Measurements from ENCODE around the gene PEX13.
A peak's percentile ranks its signal among the peaks of the same experiment; 100 is the strongest.
"Not testable (repeated sequence)": the region's sequence is repeated elsewhere in the genome, so short reads cannot be mapped to it uniquely, and the experiment has no call there.

Gene PEX13

DNA sequence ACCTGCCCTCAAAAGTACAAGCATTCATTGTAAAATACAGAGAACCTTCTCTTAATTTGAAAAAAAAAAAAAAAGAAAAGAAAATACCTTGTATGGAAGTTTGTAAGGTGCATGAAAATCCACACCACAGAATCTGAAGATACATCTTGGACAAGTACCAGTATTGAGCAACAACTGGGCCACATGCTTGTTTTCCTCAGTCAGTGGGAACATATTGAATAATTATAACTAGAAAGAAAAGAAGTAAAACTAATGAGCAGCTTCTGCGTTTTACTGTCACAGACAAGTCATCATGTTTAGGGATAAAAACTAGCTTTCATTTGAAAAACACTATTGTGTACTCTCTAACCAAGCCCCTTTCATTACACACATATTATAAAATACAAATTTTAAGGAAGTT is 5.8 kb upstream of the PEX13 start:
- DNase-seq, result no peak

DNA sequence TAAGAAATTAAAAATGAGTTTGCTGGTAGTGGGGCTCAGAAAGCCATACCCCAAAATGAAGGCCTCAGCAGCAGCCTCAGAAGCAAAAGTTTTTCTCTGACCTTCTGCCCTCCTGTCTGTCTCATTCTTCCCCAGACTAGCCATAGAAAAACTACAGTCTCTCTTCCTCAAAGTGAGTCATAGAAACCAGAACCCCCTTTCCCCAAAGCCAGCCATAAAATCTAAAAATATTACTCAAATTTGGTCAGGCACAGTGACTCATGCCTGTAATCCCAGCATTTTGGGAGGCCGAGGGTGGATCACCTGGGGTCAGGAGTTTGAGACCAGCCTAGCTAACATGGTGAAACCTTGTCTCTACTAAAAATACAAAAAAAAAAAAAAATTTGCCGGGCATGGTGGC is 5.2 kb upstream of the PEX13 start:
- peak; percentile 31 for DNase-seq

DNA sequence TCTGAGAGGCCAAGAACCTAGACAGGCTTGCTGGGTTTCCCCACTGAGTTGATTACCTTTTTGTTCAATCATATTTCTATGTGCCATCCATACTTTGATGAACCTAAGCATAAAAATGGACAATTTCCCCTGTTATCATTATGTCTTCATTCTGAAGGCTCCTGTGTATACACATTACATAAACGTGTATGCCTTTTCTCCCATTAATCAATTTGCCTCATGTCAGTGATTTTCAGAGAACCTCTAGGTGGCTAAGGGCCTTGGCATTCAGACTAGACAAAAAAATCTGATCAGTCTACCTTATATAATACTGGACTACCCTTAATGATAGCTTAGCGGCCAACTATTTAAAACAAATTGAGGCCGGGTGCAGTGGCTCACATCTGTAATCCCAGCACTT is 4.1 kb upstream of the PEX13 start:
- DNase-seq, result no peak

DNA sequence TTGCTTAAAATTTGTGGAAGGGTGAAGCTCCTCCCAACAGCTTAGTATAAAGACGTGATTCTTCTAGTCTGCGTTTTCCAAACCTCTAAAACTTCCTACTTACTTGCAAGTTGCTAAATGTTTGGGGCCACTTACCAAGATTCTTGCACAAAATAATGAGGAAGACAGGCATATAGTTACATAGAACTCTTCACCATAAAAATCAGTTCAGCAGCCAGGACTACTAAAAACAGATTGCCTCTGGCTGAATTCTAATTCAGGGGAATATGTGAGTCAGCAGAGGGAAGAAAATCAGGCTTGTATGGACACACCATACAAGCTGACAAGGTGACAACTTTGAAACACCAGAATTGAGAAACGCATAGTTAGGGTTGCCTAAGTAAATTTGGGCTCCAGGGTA is 2.8 kb upstream of the PEX13 start:
- no peak for DNase-seq

DNA sequence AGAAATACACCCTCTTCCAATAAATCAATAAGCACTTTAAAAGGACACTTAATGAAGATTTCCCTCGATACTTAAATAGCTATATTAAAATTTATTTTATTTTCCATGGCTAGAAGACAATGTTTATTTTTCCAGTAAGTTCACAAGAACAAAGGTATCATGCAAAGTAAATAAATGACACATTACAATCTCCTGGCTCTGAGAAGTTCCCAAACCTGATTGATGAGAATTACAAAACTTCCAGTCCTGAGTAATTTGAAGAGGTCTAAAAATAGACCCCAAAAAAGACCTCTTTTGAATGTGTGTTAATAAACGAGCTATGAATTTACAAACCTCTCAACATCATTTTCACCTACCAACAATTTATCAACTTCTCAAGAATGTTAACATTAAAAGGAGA is 1.5 kb upstream of the PEX13 start:
- no peak for DNase-seq

DNA sequence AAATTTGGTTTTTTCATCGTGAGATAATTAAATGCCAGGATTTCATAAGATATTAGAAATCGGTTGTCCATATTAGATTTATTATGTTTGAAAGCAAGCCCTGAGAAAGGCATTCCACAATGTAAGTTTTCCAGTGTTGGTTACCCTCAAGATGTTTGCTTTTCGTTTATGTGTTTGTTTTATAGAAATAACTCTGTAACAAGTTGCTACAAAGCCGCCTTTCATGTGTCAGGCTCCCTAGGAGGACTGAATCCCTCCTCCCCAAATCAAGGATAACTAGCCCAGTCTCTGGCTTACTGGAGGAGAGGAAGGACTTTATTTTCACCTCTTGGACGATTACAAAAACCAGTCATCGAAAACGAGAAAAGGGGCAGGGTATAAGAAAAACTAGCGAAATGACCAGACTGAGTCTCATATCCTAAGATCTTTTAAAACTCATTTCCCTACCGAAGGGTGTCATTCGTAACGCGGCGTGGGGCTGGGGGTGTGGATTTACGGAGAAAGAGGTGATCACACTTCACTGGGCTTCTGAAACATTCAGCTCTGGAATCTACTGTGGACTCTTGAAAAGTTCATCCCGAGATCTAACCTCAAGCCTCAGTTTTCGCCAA is 1.0 kb upstream of the PEX13 start:
- peak; percentile 73 for DNase-seq

DNA sequence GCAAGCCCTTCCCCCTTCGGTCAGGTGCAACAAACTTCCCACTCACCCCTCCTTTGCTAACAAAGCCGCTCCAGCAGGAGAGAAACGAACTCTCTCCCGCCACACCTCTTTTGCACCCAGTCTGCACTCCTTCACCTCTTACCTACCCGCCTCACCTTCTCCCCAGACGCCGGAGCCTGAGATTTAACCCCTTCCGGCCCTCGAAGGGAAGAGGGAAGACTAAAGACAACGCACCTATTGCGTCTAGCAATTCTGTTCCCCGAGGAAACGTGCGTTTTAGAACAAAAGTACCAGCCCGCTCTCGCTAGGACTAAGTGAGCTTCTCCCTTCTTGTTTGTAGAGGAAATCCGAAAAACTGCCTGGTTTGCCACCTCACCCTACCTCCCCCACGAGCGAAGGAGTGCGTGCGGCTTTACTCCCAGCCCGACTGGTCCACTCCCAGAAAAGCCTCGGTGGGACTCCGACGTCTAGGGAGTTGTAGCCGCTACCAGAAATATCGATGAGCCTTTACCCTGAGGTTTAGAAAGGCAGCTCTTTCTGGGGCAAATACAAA is 441 bp upstream of the PEX13 start:
- peak; percentile 80 for DNase-seq

DNA sequence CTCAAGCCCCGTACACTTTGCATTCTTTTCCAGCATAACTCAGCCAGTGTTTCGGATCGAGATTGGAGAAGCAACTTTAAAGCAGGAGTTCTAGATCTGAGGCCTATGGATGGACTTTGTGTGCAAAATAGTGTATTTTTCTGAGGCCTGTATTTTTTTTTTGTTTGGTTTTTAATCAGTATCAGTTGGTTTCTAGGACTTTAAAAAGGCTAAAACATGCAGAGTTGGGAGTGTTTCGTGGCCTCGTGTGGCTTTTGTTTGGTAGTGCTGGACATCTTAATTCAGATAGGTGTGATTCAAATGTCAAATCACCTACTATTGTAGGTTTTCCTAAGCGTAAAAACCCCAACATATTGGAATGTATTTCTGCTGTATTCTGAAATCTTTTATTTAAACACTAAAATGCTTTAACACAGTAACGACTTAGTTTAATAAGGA is 817 bp downstream of the PEX13 start:
- no peak for DNase-seq

DNA sequence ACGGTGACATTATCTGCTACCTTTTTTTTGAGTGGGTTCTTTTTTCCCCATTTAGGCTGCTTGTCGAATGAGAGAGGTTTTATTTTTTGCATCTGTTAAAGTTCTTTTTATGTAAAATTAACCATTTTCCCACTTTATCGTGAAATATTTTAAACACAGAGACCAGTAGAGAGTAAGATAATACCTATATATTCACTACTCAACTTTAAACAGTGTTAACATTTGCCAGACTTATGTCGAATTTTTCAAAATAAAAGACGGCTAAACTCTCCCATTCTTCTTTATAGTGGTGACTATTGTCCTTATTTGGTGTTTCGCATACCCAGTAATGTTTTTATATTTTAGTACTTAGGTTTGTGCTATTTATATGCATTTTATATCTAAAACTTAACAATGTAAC is 1.3 kb downstream of the PEX13 start:
- no peak for DNase-seq

DNA sequence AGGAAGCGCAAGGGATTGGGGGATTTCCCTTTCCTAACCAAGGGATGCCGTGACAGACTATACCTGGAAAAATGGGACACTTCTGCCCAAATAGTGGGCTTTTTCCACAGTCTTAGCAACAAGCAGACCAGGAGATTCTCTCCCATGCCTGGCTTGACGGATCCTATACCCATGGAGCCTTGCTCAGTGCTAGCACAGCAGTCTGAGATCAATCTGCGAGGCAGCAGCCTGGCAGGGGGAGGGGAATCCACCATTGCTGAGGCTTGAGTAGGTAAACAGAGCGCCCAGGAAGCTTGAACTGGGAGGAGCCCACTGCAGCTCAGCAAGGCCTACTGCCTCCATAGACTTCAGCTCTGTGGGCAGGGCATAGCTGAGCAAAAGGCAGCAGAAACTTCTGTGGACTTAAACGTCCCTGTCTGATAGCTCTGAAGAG is 3.7 kb downstream of the PEX13 start:
- DNase-seq, result no peak

DNA sequence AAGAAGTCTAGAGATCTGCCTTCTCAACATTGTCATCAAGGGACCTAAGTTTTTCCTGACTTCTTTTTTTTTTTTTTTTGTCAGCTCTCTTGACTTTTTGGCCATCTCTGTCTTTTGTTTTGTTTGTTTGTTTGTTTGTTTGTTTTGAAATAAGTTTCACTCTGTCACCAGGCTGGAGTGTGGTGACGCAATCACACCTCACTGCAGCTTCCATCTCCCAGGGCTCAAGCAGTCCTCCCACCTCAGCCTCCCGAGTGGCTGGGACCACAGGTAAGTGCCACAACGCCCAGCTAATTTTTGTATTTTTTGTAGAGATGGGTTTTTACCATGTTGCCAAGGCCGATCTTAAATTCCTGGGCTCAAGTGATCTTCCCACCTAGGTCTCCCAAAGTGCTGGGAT is 6.2 kb downstream of the PEX13 start:
- no peak for DNase-seq

DNA sequence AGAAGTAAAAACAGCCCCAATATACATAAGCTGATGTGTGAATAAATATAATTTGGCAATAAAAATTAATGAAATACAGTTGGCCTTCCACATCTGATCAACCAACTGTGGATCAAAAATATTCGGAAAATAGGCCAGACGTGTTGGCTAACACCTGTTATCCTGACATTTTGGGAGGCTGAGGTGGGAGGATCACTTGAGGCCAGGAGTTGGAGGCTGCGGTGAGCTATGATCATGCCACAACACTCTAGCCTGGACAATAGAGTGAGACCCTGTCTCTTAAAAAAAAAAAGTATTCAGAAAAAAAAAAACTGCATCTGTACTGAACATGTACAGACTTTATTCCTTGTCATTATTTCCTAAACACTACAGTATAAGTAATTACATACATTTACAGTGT is 12.0 kb downstream of the PEX13 start:
- DNase-seq, result no peak

DNA sequence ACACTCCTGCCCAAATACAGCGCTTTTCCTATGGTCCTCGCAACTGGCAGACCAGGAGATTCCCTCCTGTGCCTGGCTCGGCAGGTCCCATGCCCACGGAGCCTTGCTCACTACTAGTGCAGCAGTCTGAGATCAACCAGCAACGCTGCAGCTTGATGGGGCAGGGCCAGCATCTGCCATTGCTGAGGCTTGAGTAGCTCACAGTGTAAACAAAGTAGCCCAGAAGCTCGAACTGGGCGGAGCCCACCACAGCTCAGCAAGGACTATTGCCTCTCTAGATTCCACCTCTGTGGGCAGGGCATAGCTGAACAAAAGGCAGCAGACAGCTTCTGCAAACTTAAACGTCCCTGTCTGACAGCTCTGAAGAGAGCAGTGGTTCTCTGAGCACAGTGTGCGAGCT is 17.1 kb downstream of the PEX13 start:
- DNase-seq, result not testable (repeated sequence)

DNA sequence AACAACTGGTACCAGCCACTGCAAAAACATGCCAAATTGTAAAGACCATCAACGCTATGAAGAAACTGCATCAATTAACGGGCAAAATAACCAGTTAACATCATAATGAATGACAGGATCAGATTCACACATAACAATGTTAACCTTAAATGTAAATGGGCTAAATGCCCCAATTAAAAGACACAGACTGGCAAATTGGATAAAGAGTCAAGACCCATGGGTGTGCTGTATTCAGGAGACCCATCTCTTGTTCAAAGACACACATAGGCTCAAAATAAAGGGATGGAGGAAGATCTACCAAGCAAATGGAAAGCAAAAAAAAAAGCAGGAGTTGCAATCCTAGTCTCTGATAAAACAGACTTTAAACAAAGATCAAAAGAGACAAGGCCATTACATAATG is 19.1 kb downstream of the PEX13 start:
- DNase-seq, result not testable (repeated sequence)

DNA sequence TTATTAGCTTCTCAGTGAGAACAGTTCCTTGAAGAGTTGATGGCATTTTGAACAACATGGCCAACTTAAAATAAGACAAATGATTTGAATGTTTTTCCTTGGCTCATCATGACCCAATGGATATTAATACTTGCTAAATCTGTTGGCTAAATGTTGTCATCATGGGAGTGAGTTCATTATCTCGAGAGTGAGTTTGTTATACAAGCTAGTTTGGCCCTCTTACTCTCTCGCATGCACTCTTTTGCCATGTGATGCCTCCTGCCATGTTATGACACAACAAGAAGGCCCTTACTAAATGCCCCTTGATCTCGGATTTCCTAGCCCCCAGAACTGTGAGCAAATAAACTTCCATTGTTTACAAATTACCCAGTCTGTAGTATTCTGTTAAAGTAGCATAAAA is 25.3 kb downstream of the PEX13 start:
- no peak for DNase-seq

DNA sequence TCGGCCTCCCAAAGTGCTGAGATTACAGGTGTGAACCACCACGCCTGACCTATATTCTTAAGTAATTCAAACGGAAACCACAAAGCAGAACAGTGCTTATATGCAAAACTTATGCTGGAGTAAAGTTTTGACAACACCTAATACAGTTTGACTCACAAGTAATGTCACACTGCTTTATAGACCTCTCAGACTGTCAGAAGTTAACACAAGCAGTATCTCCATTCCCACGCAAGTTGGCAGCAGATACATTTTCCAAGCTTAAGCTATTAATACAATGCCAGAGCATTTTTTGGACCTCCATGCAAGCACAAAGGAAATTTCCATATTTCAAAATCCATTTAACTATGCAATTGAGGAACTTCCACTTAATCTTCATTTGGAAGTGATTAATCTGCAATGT is 27.1 kb downstream of the PEX13 start:
- DNase-seq, result no peak

DNA sequence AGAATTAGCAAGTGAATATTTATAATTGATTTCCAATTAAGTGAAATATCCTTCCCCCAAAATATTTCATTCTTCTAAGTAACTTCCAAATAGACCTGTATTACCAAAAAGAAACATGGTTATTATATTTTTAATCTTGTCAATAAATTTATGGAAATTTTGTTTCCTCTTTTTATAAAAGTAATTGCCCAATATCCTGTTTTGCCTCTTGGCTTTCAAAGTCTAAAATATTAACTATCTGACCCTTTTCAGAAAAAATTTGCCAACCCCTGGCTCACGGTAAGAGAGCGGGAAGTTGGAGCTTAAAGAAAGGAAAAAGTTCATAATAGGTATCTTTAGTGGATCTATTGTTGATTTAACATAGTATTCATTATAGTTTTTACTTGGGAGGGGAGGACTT is 27.7 kb downstream of the PEX13 start:
- no peak for DNase-seq

DNA sequence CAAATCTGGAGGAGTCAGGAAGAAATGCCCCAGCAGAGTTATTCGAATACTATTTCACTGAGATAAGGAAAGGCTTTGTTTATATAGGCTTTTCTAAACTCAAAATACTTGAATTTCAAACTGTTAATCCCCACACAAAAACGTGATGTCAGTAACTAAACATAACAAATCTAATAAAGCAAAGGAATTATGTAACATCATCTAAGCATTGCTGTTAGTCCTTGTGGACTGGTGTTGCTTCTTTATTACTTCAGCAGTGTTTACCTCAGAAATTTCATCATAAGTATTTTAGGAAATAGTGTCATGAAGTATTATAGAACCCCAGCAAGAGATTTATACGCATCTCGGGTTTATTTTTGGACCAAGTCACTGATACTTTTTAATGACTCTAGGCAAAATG is 28.5 kb downstream of the PEX13 start:
- no peak for DNase-seq

DNA sequence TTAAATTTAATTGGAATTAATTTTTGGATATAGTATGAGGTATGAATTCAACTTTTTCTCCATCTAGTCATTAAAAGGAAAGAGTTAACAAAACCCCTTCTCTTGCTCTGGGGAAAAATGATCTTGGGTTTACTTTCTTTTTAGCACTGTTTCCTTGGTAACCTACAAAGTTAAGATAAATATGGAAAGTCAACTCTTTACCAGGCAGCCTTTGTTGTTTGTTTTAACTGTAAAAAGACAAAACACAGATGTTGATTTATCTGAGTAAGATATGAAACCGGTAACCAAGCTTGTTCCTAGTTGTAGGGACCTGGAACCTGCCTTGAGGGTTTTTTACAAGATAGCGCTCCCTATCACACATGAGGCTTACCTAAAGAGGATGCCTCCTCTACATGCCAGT is 38.0 kb downstream of the PEX13 start:
- no peak for DNase-seq

DNA sequence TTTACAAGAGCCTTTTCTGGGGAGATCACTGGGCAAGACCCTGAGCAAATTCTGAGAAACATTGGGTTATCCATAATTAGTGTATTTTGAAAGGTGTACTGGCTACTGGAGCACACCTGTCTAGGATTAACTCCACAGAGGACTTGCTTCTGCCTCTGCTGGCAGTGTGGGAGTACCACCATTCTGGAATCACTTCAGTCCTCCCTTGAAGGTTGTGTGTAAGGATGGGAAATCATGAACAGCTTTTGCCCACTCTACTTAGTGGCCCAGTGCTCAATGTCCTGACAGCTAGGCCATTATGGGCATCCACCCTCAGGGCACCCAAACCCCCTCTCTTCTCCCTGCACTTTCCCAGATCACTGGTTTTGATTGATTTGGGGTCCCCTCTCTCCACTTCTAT is 40.0 kb downstream of the PEX13 start:
- DNase-seq, result no peak

DNA sequence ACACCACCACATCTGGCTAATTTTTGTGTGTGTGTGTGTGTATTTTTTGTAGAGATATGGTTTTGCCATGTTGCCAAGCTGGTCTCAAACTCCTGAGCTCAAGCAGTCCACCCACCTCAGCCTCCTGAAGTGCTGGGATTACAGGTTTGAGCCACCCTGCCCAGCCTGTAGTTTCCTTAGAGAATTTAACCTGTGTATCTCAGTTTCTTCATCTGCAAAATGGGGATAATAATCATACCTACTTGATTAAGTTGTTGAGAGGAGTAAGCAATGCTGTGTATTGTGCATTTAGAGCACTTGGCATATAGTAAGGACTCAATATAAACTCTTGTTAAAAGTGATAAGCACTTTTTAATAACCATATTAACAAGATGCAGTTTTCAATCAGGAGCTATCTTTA is 41.9 kb downstream of the PEX13 start:
- no peak for DNase-seq

DNA sequence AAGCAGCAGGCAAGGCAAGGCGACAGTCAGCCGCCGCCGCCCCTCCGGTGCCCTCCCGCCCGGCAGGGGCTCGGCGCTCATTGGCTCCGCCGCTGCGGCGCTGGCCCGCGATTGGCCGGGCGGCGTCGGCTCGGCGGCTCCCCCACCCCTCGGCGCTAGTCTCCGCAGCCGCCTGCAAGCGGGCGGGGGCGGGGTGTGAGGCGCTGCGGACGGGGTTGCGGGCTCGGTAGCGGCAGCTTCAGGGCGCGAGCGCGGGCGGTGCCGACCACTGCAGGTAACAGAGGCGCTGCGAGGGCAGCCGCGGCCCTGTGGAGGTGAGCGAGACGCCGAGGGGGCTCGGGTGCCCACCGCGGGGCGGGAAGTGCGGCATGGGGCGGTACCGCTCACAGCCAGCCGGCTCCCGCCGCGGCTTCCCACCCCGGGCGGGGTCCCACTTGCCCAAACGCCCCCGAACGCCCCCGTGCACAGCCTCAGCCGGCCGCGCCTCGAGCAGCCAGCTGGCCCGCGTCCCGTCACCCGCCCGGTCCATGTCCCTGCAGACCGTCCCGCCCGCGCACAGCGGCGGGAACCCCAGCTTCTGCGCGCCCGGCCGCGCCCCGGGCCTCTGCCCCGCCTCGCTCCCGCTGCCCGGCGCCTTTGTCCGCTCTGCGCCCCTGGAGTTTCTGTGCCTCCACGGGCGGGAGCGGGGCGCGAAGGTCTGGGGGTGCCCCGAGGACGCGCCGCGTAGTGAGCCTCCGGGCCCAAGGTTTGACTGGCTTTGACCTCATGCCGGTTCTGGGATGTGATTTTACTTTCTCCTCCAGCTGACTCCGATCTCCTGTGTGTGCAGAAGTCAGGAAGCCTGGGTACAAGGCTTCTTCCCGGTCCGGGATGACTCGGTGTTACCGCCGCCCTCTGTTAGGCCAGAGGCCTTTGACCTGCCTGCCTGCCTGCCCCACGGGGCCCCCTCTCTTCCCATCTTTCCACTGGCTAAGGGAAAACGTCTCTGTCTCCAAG is 48.5 kb downstream of the PEX13 start, which contains the start of gene SANBR:
Gene SANBR (plus strand): TSS at position 158 of the 996 bp plus-strand sequence. CDS start 4,480 bp downstream, outside the sequence.
- DNase-seq, result peak; percentile 84

DNA sequence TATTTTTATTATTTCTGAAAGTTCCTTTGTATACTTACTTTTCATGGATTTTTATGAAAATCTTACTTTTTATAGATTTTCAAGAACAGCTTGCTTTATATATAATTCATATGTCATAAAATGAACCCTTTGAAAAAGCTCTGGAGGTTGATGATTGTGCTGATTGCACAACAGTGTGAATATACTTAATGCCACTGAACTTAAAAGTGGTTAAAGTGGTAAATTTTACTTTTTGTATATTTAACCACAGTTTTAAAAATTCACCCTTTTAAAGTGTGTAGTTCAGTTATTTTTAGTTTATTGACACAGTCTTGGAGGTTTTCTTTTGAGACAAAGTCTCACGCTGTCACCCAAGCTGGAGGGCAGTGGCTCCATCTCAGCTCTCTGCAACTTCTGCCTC is 56.6 kb downstream of the PEX13 start:
- no peak for DNase-seq

DNA sequence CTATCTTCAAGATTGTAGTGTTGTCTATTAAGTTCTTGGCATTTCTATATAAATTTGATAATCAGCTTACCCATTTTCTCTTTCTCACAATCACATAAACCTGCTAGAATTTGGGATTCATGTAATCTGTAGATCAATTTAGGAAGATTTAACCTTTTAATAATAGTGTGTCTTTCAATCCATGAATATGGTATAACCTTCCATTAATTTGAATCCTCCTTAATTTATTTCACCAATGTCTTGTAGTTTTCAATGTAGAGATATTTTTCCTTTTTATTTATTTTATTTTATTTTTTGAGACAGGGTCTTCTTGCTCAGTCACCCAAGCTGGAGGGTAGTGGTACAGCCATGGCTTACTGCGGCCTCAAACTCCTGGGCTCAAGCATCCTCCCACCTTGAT is 68.4 kb downstream of the PEX13 start:
- DNase-seq, result no peak
